OCI-LY3 (cell line): ENCODE measurements around the gene RBM45.

Experiments
- H2AFZ ChIP-seq: fragments of 200-600, 300-600 bp; shearing (Covaris generic); 2 replicates; pipeline ENCODE4 v1.6.0; 2014; ENCODE audit warnings: antibody characterized with exemption, low read depth, low read length
- H3K27ac ChIP-seq: fragments of 200-600, 300-600 bp; sonication (generic); 2 replicates; pipeline ENCODE4 v1.5.1; 2014; ENCODE audit warnings: mild to moderate bottlenecking, low read length, moderate library complexity, mixed read lengths
- H3K27me3 ChIP-seq: fragments of 200-600, 300-600 bp; sonication (generic); 2 replicates; pipeline ENCODE4 v1.6.1; 2014; ENCODE audit warnings: low read depth, low read length, mixed read lengths
- H3K36me3 ChIP-seq: fragments of 200-600, 300-600 bp; sonication (generic); replicated peaks from 2 replicates; pipeline ENCODE3; 2014; ENCODE audit warnings: low read depth, low read length, mixed read lengths
- H3K4me1 ChIP-seq: fragments of 300-600, 200-600 bp; sonication (generic); 2 replicates; pipeline ENCODE4 v1.6.1; 2014; ENCODE audit warnings: low read length, mixed read lengths
- H3K4me2 ChIP-seq: fragments of 200-600, 300-600 bp; sonication (generic); 2 replicates; pipeline ENCODE4 v1.6.1; 2014; ENCODE audit warnings: low read length, mixed read lengths
- H3K4me3 ChIP-seq: fragments of 300-600, 200-600 bp; sonication (generic); 2 replicates; pipeline ENCODE4 v1.5.1; 2014; ENCODE audit warnings: antibody characterized with exemption, mild to moderate bottlenecking, low read length, moderate library complexity
- H3K79me2 ChIP-seq: fragments of 300-600, 200-600 bp; shearing (Covaris generic); 2 replicates; pipeline ENCODE4 v1.6.1; 2014; ENCODE audit warnings: mild to moderate bottlenecking, low read length, mixed read lengths
- H3K9ac ChIP-seq: fragments of 300-600, 200-600 bp; shearing (Covaris generic); 2 replicates; pipeline ENCODE4 v1.6.0; 2014; ENCODE audit warnings: mild to moderate bottlenecking, low read length, moderate library complexity
- H3K9me3 ChIP-seq: fragments of 200-600, 300-600 bp; shearing (Covaris generic); 2 replicates; pipeline ENCODE4 v1.6.1; 2014; ENCODE audit warnings: low read length, mixed read lengths; ENCODE audit not compliant: insufficient read depth
- H4K20me1 ChIP-seq: fragments of 200-600, 300-600 bp; sonication (generic); 2 replicates; pipeline ENCODE4 v1.6.1; 2016; ENCODE audit warnings: low read length, mixed read lengths; ENCODE audit not compliant: insufficient read depth
- CTCF ChIP-seq: fragments of 200-600, 300-600 bp; sonication (generic); IDR thresholded peaks from 2 replicates; pipeline ENCODE4 v1.5.1; 2014; ENCODE audit warnings: antibody characterized with exemption, low read length, low read depth
- EZH2phosphoT487 ChIP-seq: fragments of 200-600 bp; shearing (Covaris generic); IDR thresholded peaks from 2 replicates; pipeline ENCODE4 v1.6.1; 2018; ENCODE audit warnings: antibody characterized with exemption, mixed run types, low read depth

Gene RBM45

GRCh38 chr2:178160601-178161000, 48.4 kb downstream of the RBM45 start:
- no peak overlapping the region for H3K27ac ChIP-seq
- no peak for TF ChIP-seq CTCF
- no peak for TF ChIP-seq EZH2phosphoT487
- H3K9ac ChIP-seq: no peak overlapping the region
- no peak overlapping the region for H3K4me3 ChIP-seq
- H3K4me2 ChIP-seq: no peak overlapping the region
- H2AFZ ChIP-seq: no peak overlapping the region
- no peaks in the 10 kb centered on the region for H3K27me3 ChIP-seq
- no peaks in the 10 kb centered on the region for H3K9me3 ChIP-seq
- H3K79me2 ChIP-seq: no peaks in the 10 kb centered on the region
- H3K36me3 ChIP-seq: no peaks in the 10 kb centered on the region
- no peaks in the 10 kb centered on the region for H4K20me1 ChIP-seq
- H3K4me1 ChIP-seq: peaks cover 25% of the 10 kb centered on the region

- no peaks in the 10 kb centered on the region for H3K27me3 ChIP-seq
- no peaks in the 10 kb centered on the region for H3K36me3 ChIP-seq
- no peak overlapping the region for H2AFZ ChIP-seq
- H3K4me2 ChIP-seq: peak overlapping the region; percentile 32
- no peak overlapping the region for H3K4me3 ChIP-seq
- H3K27ac ChIP-seq: no peak overlapping the region
- TF ChIP-seq CTCF (no peak), EZH2phosphoT487 (no peak)
- H3K9ac ChIP-seq: no peak overlapping the region
- no peaks in the 10 kb centered on the region for H3K79me2 ChIP-seq
- H3K9me3 ChIP-seq: no peaks in the 10 kb centered on the region
- H3K4me1 ChIP-seq: peaks cover 21% of the 10 kb centered on the region
- H4K20me1 ChIP-seq: no peaks in the 10 kb centered on the region
Measured at GRCh38 chr2:178163395-178163794, 51.2 kb downstream of the RBM45 start.

- Histone ChIP-seq H3K4me2 (peak overlapping the region; percentile 32), H3K27me3 (no peaks in the 10 kb centered on the region), H3K9ac (no peak overlapping the region), H3K9me3 (no peaks in the 10 kb centered on the region), H3K79me2 (no peaks in the 10 kb centered on the region), H3K36me3 (no peaks in the 10 kb centered on the region), H3K4me1 (peaks cover 21% of the 10 kb centered on the region), H3K4me3 (no peak overlapping the region), H3K27ac (no peak overlapping the region), H4K20me1 (no peaks in the 10 kb centered on the region), H2AFZ (no peak overlapping the region)
- no peak for TF ChIP-seq CTCF
- no peak for TF ChIP-seq EZH2phosphoT487
Measured at GRCh38 chr2:178163911-178164310, 51.7 kb downstream of the RBM45 start.

- H3K4me2 ChIP-seq: no peak overlapping the region
- TF ChIP-seq EZH2phosphoT487 (no peak), CTCF (no peak)
- no peak overlapping the region for H3K27ac ChIP-seq
- H3K4me3 ChIP-seq: no peak overlapping the region
- no peak overlapping the region for H2AFZ ChIP-seq
- H3K79me2 ChIP-seq: no peaks in the 10 kb centered on the region
- H3K9me3 ChIP-seq: no peaks in the 10 kb centered on the region
- peaks cover 24% of the 10 kb centered on the region for H3K4me1 ChIP-seq
- H3K36me3 ChIP-seq: no peaks in the 10 kb centered on the region
- H3K27me3 ChIP-seq: no peaks in the 10 kb centered on the region
- H3K9ac ChIP-seq: no peak overlapping the region
- no peaks in the 10 kb centered on the region for H4K20me1 ChIP-seq
Measured at GRCh38 chr2:178173657-178174056, 61.4 kb downstream of the RBM45 start.
